ENCODE measurements around the gene G6PD. TPM values are rescaled to one million over a fixed set of nuclear protein-coding genes. Genes with fewer than 3 reads are reported as not detected.

G6PD gene
- total RNA-seq, 1 experiment from 2014 or later: 615 TPM

- BruUV-seq (replicated peaks): no TSS peak
- no peaks in the 10 kb centered on the region for H3K27me3 ChIP-seq (ENCODE audit: control insufficient read depth, insufficient read depth, low read length)
- TF ChIP-seq SIN3A (IDR thresholded peaks at IDR 0.05; ENCODE audit: borderline replicate concordance, insufficient read depth, low read depth, low read length) (no peak), POLR2AphosphoS5 (IDR thresholded peaks at IDR 0.05; ENCODE audit: low read depth, low read length) (no peak), CTCF (IDR thresholded peaks at IDR 0.05) (no peak), REST (IDR thresholded peaks at IDR 0.05; ENCODE audit: insufficient read depth in 1 of 2, low read depth in 2 of 2, low read length in 1 of 2) (no peak), TCF7L2 (IDR thresholded peaks at IDR 0.05; ENCODE audit: low read depth, low read length) (no peak)
- intact Hi-C loops (cut with micrococcal nuclease; ENCODE audit: unreplicated experiment) (no loop called here), in situ Hi-C loops (cut with HindIII; ENCODE audit: low pct_unique_long_range_greater_than_20kb, low sequenced_read_pairs) (no loop called here)
- CTCF ChIA-PET: no interaction called here
- ATAC-seq (no peak), DNase-seq (ENCODE audit: low read depth, low spot score) (no peak)
- no peaks in the 10 kb centered on the region for H3K4me1 ChIP-seq (ENCODE audit: control insufficient read depth, insufficient read depth, low read length)
- H3K36me3 ChIP-seq (ENCODE audit: control insufficient read depth, insufficient read depth, low read length): no peaks in the 10 kb centered on the region
- H3K9me3 ChIP-seq (ENCODE audit: control insufficient read depth, insufficient read depth, low read depth, low read length): no peaks in the 10 kb centered on the region
- POLR2A ChIA-PET: no interaction called here
- H3K27ac ChIP-seq (ENCODE audit: low read length): no peak overlapping the region
- no peak overlapping the region for H3K4me3 ChIP-seq (ENCODE audit: low read depth in 2 of 2, low read length in 2 of 2)
Observed at GRCh38 chrX:154509455-154509854, 37.2 kb downstream of the G6PD start.

- Histone ChIP-seq H3K27ac (ENCODE audit: low read length) (no peak overlapping the region), H3K4me1 (ENCODE audit: control insufficient read depth, insufficient read depth, low read length) (no peaks in the 10 kb centered on the region), H3K27me3 (ENCODE audit: control insufficient read depth, insufficient read depth, low read length) (no peaks in the 10 kb centered on the region), H3K9me3 (ENCODE audit: control insufficient read depth, insufficient read depth, low read depth, low read length) (no peaks in the 10 kb centered on the region), H3K36me3 (ENCODE audit: control insufficient read depth, insufficient read depth, low read length) (no peaks in the 10 kb centered on the region), H3K4me3 (ENCODE audit: low read depth in 2 of 2, low read length in 2 of 2) (no peak overlapping the region)
- intact Hi-C loops (cut with micrococcal nuclease; ENCODE audit: unreplicated experiment): no loop called here
- TF ChIP-seq SIN3A (IDR thresholded peaks at IDR 0.05; ENCODE audit: borderline replicate concordance, insufficient read depth, low read depth, low read length): no peak
- no peak for TF ChIP-seq POLR2AphosphoS5 (IDR thresholded peaks at IDR 0.05; ENCODE audit: low read depth, low read length)
- TF ChIP-seq CTCF (IDR thresholded peaks at IDR 0.05): no peak
- TF ChIP-seq REST (IDR thresholded peaks at IDR 0.05; ENCODE audit: insufficient read depth in 1 of 2, low read depth in 2 of 2, low read length in 1 of 2): no peak
- no peak for TF ChIP-seq TCF7L2 (IDR thresholded peaks at IDR 0.05; ENCODE audit: low read depth, low read length)
- DNase-seq (ENCODE audit: low read depth, low spot score) (no peak), ATAC-seq (no peak)
- in situ Hi-C loops (cut with HindIII; ENCODE audit: low pct_unique_long_range_greater_than_20kb, low sequenced_read_pairs): no loop called here
- ChIA-PET CTCF (no interaction called here), POLR2A (no interaction called here)
- no TSS peak for BruUV-seq (replicated peaks)
Observed at GRCh38 chrX:154508384-154508745, 38.3 kb downstream of the G6PD start.

Data from Panc1 (cell line).